GM19467 (cell line): ENCODE data around the gene FAM83F.

Source experiments
- ATAC-seq: cut with Tn5 transposase; IDR thresholded peaks from one replicate; pipeline ENCODE4 v1.9.1; 2021; ENCODE audit warnings: mild to moderate bottlenecking, moderate library complexity; ENCODE audit not compliant: unreplicated experiment

FAM83F gene

DNA sequence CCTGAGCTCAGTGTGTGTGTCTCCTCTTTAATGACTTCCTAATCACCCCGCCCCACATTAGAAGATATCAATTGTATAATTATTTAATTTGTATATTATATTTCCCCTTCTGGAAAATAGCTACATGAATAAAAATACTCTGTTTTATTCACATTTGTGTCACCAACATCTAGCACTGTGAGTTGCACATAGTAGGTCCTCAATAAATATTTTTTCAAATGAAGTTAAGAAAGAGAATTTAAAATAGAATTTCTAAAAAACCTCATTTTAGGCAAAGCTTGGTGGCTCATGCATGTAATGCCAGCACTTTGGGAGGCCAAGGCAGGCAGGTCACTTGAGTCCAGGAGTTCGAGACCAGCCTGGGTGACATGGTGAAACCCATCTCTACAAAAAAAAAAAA lies 59.7 kb downstream of the FAM83F start:
- no peak for ATAC-seq

DNA sequence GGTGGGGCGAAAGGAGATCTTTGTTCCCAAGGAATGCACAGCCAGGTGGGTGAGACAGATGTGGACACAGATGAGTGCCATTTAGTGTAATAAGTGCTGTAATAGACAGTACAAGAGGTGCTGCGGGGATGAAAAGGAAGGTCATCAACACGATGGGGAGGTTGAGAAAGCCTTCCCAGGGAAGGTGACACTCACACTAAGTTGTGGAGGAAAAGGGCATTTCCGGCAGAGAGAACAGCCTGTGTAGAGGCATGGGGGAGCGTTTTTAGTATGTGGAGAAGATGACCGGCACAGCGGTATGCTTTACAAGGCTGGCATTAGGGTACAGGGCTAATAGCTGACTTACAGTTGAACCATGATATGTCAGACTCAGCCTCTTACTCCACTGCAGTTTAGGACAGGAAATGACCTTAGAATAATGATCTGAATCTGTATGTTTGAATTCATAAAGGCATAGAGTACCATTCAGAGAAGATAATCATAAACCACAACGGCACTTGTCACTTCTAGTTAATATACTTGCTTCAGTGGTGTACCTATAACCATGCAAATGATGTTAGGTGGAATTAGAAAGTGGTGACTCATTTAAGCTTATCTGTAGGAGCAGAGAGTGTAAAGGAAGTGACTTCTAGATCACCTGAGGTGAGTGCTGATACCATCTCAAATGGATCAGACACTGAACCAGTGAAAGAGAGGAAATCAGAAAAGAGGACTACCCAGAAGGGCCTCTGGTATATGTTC lies 60.6 kb downstream of the FAM83F start:
- peak; percentile 84 for ATAC-seq

DNA sequence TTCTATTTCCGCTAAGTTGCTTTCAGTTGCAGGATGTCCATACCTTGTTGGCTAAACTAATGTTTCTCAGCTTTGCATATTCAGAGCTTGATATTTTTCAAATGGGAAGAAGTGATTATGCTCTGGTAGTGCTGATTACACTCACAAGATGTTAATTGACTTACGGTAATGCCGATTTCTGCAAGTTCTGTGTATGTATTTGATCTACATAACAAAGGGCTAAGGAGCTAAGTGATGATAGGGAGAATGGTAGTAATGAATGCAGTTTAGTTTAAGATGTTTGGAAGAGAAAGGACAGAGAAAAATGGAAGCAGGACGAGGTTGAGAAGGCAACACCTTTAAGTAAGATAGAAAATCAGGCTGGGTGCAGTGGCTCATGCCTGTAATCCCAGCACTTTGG lies 61.4 kb downstream of the FAM83F start:
- no peak for ATAC-seq

DNA sequence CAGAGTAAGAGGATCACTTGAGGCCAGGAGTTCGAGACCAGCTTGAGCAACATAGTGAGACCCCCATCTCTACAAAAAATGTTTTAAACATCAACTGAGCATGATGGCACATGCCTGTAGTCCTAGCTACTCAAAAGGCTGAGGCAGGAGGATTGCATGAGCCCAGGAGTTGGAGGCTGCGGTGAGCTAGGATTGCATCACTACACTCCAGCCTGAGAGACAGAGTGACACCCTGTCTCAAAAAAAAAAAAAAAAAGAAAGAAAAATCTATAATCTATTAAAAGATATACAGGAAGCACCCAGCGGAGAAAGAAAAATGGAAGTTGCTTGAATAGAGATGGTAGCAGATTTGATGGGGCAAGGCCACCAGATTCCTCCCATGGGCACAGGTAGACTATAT lies 61.8 kb downstream of the FAM83F start:
- no peak for ATAC-seq

DNA sequence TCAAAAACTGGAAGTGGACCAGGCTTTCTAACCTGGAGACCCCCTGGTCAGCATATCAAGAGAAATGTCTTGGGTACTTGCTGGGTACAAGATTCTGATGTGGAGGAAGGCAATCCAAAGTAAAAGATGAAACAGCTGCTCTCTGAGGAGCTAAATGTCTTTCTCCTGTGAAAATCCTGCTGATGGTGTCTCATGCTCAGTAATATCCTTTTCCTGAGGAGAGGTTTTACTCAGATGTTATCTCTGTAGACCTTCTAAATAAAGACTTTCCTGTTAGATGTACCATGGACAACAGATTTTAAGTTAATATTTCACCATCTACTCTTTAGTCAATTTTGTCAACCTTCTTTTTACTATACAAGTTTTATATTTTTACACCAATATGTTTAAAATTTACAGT lies 62.9 kb downstream of the FAM83F start:
- ATAC-seq: no peak

DNA sequence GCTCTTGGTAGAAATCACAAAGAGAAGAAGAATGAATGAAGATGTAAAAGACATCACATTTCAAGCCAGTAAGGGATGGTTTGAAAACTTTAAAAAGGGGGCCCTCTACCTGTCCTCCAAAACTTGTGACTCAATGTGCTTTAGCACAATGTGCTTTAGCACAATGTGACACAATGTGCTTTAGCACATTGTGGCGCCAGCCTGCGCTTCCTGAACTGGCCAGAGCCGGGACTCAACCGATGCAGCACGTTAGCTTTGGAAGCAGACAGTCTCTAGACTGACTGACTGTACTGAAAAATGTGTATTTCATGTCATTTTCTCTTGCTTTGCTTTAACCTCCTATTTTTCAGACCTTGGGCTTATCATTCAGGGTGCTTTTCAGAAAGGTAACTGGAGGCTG lies 63.5 kb downstream of the FAM83F start:
- no peak for ATAC-seq

DNA sequence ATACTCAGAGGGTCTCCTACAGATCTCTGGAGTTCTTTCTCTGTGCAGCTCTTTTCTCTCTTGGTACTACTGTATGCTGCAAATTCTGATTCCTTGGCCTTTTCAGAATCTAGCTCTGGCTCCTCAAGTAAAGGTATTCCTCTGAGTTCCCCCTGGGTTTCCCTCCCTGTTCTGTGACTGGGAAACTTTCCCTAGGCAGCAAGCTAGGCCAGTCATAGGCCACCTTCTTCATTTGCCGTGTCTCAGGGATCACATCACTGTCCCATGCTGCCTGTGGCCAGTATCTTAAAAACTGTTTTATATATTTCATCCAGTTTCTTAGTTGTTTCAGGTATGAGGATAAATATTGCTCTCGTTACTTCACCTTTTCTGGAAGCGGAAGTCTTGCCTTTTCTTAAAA lies 71.2 kb downstream of the FAM83F start:
- no peak for ATAC-seq

DNA sequence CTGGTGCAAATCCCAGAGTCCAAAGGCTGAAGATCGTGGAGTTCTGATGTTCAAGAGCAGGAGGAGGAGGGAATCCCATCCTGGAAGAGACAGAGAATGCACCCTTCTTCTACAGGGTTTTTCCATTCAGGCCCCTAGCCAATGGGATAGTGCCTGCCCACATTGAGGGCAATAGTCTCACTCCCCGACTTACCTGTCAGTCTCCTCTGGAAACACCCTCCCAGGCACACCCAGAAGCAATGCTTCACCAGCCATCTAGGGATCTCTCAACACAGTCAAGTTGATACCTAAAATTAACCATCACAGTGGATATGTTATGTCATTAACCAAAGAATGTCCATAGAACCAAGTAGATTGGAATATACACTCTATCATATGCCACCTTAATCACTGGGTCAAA lies 72.9 kb downstream of the FAM83F start:
- ATAC-seq: no peak

DNA sequence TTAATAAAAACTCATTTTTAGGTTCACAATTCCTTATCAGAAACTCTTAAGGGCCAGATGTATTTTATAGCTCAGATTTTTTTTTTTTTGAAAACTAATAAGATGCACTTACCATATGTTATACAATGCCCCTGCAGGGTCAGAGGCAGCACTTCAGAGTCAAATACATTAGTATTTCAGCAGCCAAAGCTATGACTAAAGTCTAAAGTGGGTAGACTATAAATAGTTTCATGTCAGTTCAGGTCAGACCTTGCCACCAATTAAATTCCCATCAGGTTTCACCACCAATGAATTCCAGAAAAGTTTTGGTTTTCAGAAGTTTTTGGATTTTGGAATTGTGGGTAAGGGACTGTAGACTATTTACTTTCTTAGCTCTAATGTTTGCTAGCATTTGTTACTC lies 75.9 kb downstream of the FAM83F start:
- ATAC-seq: no peak

DNA sequence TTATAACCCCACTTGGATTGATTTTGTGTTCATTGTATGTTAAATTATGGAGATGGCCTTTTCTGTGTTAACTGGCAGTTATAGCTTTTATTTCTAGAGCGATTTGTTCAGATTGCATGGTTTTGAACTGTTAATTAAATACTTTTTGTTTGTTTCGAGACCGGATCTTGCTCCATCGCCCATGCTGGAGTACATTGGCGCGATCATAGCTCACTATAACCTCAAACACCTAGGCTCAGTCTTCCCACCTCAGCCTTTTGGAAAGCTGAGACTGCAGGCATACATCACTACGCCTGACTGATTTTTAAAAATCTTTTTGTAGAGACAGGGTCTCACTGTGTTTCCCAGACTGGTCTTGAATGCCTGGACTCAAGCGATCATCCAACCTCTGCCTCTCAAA lies 77.0 kb downstream of the FAM83F start:
- ATAC-seq: no peak

DNA sequence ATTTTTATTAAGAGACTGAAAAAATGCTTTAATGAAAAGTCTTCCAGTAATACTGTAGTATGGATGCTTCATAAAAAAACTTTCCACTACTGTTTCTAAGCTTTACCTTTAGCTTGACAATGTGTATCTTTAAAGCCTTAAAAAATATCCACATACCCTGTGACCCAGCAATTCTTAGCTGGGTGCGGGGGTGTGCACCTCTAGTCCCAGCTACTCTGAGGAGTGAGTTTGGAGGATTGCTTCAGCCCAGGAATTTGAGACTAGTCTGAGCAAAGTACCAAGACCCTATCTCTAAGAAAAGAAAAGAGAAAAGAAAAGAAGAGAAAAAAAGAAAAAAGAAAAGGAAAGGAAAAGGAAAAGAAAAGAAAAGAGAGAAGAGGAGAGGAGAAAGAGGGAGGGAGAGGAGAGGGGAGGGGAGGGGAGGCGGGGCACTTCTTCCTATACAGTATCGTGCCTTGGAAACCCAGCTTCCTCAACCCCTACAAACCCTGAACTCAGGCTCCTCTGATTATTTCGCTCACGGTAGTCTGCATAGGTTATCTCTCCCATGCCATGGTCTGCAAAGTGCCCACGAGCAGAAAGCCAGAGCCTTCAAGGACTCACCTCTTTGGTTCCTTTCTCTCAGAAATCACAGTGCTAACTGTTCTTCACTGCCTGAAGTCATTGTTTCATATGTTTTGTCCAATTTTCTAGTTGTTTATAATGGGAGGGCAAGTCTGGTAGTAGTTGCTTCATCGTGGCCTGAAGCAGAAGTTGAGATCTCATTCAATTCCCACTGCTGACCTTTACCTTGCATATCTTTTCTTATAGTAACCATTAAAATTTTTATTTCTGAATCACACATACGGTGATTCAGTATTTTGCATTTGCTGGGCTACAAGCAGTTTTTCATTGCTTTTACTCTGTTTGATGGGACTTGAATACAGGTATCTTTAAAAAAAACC lies 82.2 kb downstream of the FAM83F start:
- ATAC-seq: no peak

DNA sequence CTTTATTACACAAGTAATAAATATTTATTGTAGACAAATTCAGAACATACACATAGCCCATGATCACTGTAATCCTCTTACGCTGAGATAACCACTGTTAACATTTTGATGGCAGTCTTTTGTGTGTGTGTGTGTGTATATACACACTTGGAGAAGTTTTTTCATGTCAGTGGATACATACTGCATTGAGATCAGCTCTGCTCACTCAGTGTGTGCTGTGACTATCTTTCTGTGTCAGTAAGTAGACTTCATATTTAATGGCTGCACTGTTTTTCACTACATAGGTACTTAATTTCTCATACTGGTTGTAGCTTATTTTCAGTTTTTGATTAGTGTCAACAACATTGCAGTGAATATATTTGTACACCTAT lies 82.9 kb downstream of the FAM83F start:
- no peak for ATAC-seq

DNA sequence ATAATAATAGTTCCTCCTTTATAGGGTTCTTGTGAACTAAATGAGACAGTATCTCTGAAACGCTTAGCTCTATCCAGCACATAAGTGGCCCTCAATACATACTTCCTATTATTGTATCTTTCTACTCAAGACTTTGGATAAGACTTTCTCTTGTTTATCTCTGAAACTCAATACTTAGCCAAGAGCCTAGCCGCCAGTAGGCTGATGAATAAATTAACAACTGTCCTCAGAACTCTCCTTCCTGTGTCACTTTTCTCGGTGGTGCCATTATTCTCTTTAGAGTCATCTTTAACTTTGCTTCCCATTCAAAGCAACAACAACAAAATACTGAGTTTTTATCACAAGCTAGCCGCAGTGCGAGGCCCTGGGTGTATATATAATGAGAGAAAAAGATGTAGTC lies 86.9 kb downstream of the FAM83F start:
- ATAC-seq: no peak

DNA sequence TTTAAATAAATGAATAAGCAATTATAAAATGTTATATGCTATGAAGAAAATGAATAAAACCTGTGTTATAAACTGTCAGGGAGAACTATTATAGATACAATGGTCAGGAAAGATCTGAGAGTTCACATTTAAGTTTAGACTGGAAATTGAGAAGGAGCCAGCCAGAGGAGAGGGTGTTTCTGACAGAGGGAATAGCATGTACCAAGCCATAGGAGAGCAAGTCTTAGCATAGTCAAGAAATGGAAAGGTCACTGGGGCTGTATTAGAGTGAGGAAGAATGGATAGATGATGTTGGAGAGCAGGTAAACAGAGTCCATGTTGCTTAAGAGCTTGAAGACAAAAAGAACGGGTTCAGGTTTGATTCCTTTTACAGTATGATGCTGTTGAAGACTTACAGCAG lies 87.4 kb downstream of the FAM83F start:
- no peak for ATAC-seq

DNA sequence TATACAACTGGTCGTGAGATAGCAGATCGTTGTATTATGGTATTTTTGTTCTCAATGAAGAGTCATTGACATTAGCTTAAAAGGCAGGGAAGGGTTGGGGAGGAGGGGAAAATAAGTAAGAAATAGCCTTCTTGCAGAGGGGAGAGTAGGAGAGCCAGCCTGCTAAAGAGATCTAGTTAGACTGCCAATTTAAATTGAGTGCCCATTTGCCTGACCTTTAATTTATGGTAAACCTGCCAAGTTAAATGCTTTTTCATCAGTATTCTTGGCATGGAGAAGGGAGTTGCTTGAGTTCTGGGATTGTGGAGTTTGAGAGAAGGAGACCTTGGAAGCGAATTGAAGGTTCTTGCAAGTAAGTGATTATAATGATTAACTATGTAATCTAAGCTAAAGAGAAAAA lies 89.0 kb downstream of the FAM83F start:
- no peak for ATAC-seq

DNA sequence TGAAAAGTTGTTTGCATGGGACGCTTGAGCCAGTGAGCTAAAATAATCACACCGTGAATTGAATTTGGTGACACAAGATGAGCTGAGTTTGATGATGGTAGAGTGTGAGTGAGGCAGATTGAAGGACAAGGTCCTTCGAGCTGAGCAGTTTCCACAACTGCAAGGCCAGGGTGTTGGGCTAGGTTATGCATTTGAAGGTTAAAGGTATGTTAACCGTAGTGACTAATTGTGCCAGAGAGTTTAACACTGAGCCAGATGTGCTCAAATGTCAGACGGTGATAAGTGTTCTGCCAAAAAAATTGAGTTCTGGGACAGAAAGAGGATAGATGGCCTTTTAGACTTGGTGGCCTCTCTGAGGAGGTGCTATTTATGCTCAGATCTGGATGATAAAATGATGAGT lies 89.5 kb downstream of the FAM83F start:
- ATAC-seq: no peak

DNA sequence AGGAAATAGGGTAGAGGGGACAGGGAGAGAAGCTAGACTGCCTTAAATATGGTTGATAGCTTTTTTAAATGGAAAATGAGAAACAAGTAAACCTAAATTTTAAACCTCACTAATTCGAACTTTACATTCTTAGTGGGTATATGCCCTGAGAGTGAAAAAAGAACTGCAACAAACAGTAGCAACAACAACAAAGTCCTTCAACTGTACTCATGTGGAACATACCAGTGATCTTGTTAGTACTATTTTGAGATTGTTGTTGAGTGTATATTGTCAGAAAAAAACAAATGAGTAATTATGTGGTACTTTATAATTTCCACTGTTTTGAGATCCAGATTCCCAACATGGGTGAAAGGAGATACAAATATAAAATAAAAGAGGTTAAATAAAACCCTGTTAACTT lies 94.1 kb downstream of the FAM83F start:
- no peak for ATAC-seq
